Prostate gland (tissue), 2 donors: ENCODE measurements around the gene OAT. TPM values are rescaled to one million over a fixed set of nuclear protein-coding genes. Genes with fewer than 3 reads are reported as not detected.

Experiments
- DNase-seq: peaks from one replicate; pipeline ENCODE4 v3.0.0-alpha.2; 2019; ENCODE audit warnings: low spot score
- H3K27ac ChIP-seq, 2 donors: fragments of 200-600 bp; sonication (generic); 2 replicates each; pipeline ENCODE4 v1.5.1; 2017 to 2019
- H3K27me3 ChIP-seq: fragments of 200-600 bp; sonication (generic); replicated peaks from 2 replicates; pipeline ENCODE4 v1.5.1; 2019; ENCODE audit not compliant: insufficient read depth
- H3K36me3 ChIP-seq, 2 donors: fragments of 200-600 bp; sonication (generic); 1 replicate in 1 of 2; 2 replicates in 1 of 2; pipeline versions ENCODE4 v1.5.1 to v1.8.1; 2017 to 2019
- H3K4me1 ChIP-seq: fragments of 200-600 bp; sonication (generic); replicated peaks from 2 replicates; pipeline ENCODE4 v1.5.1; 2019
- H3K4me3 ChIP-seq, 2 donors: fragments of 200-600 bp; sonication (generic); 2 replicates each; pipeline ENCODE4 v1.5.1; 2017 to 2019
- H3K9me3 ChIP-seq: fragments of 200-600 bp; sonication (generic); 2 replicates; pipeline ENCODE4 v1.5.1; 2017
- POLR2A ChIP-seq: fragments of 450-650 bp; IDR thresholded peaks from one replicate; pipeline ENCODE4 v1.6.1; 2016; ENCODE audit warnings: antibody characterized with exemption, mild to moderate bottlenecking
- POLR2AphosphoS5 ChIP-seq: sonication (generic); formaldehyde crosslinking; IDR thresholded peaks from one replicate; pipeline ENCODE4 v1.6.1; 2017; ENCODE audit warnings: antibody characterized with exemption
- WGBS: methylation state at CpG from one replicate; pipeline ENCODE4 v1.1.5; 2018; 5-methylcytosine and 5-hydroxymethylcytosine counted together
- intact Hi-C: fragments of 100-400 bp; cut with DNase I; formaldehyde crosslinking; loops from one replicate; pipeline ENCODE4 v1.14.2; 2022
- total RNA-seq, 2 donors: library from RNA; depleted of rRNA; stranded (reverse); fragments of >200 nt; gene quantifications; one replicate each; pipeline ENCODE4 v1.1.0, GENCODE V29; 2016
- TF ChIP-seq, protein P1 (sequence below), 4 experiments: fragments of 200-600 bp in 2 of 4; fragments of 450-650 bp in 2 of 4; sonication (generic) in 2 of 4; IDR thresholded peaks; 1 replicate in 3 of 4; 2 replicates in 1 of 4; pipeline ENCODE4 v1.5.1; 2016 to 2019; ENCODE audit warnings: antibody characterized with exemption in 4 of 4, mild to moderate bottlenecking in 2 of 4, moderate library complexity in 2 of 4

Gene OAT
- total RNA-seq, 2 donors from 2014 or later = 86.3 to 139 TPM

DNA sequence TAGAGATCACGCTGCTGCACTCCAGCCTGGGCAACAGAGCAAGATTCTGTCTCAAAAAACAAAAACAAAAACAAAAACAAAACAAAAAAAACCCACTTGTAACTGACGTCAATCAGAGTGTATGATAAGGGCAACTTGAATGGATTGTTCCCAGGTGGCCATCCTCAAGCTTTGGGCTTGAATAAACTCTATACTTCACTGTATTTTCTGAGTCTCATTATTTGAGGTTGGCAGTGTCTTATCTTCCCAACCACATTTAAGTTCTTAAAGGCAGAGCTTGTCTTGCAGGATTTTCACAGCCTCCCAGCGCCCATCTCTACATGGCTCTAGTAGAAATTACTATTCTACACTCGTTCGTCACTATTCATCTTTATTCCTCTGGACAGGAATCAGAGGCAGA lies 5.1 kb upstream of the OAT start:
- TF ChIP-seq POLR2AphosphoS5 (no peak), POLR2A (no peak)
- TF ChIP-seq, protein P1, sequence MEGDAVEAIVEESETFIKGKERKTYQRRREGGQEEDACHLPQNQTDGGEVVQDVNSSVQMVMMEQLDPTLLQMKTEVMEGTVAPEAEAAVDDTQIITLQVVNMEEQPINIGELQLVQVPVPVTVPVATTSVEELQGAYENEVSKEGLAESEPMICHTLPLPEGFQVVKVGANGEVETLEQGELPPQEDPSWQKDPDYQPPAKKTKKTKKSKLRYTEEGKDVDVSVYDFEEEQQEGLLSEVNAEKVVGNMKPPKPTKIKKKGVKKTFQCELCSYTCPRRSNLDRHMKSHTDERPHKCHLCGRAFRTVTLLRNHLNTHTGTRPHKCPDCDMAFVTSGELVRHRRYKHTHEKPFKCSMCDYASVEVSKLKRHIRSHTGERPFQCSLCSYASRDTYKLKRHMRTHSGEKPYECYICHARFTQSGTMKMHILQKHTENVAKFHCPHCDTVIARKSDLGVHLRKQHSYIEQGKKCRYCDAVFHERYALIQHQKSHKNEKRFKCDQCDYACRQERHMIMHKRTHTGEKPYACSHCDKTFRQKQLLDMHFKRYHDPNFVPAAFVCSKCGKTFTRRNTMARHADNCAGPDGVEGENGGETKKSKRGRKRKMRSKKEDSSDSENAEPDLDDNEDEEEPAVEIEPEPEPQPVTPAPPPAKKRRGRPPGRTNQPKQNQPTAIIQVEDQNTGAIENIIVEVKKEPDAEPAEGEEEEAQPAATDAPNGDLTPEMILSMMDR (IDR thresholded peaks at IDR 0.05) = no peak
- 92% methylated on average over 5 of the region's 5 CpGs for WGBS
- H3K27me3 ChIP-seq = no peaks in the 10 kb centered on the region
- H3K4me3 ChIP-seq = no peak overlapping the region
- no peaks in the 10 kb centered on the region for H3K9me3 ChIP-seq
- no peak overlapping the region for H3K27ac ChIP-seq
- no peaks in the 10 kb centered on the region for H3K4me1 ChIP-seq
- intact Hi-C loops = no loop called here
- no peaks in the 10 kb centered on the region for H3K36me3 ChIP-seq
- no peak for DNase-seq

DNA sequence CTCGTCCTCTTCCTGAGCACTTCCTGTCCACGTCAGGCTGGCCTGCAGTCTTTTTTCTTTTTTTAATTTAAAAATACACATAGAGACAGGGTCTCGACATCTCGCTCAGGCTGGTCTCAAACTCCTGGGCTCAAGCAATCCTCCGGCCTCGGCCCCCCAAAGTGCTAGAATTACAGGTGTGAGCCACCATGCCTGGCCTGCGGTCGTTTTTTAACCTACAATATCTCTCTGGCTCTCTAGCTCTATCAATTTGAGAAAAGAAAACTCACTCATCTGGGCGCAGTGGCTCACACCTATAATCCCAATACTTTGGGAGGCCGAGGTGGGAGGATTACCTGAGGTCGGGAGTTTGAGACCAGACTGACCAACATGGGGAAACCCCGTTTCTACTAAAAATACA lies 4.0 kb upstream of the OAT start:
- Histone ChIP-seq H3K4me3 (no peak overlapping the region), H3K27me3 (no peaks in the 10 kb centered on the region), H3K36me3 (no peaks in the 10 kb centered on the region), H3K4me1 (no peaks in the 10 kb centered on the region), H3K9me3 (no peaks in the 10 kb centered on the region), H3K27ac (no peak overlapping the region)
- no peak for DNase-seq
- intact Hi-C loops = no loop called here
- TF ChIP-seq, protein P1 (IDR thresholded peaks at IDR 0.05) = no peak
- no peak for TF ChIP-seq POLR2AphosphoS5
- TF ChIP-seq POLR2A = no peak
- WGBS = 87% methylated on average over 12 of the region's 12 CpGs

DNA sequence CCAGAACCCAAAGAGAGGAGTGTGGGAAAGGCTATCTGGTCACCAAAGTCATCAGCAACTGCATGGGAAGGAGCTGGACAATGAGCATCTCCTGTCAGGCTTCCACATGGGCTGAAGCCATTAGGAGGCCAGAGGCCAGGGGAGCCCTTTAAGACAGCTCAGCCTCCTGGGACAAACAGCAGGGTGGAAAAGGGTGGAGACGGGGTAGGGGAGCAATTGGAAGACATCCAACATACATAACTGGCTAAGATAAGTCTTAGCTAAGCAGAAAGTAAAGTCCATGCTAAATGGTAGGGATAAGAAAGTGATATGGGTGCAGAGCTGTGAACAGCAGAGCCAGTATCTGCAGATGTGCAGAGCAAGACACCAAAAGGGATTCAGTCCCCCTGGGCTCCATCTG lies 1.5 kb upstream of the OAT start:
- H3K27ac ChIP-seq = no peak overlapping the region
- H3K4me3 ChIP-seq = no peak overlapping the region
- intact Hi-C loops = no loop called here
- no peaks in the 10 kb centered on the region for H3K27me3 ChIP-seq
- peaks cover 8% of the 10 kb centered on the region for H3K4me1 ChIP-seq
- no peaks in the 10 kb centered on the region for H3K36me3 ChIP-seq
- no peak for DNase-seq
- 35% methylated on average over 1 of the region's 1 CpG for WGBS
- H3K9me3 ChIP-seq = no peaks in the 10 kb centered on the region
- TF ChIP-seq POLR2AphosphoS5 = no peak
- TF ChIP-seq POLR2A = no peak
- TF ChIP-seq, protein P1 (IDR thresholded peaks at IDR 0.05) = no peak

DNA sequence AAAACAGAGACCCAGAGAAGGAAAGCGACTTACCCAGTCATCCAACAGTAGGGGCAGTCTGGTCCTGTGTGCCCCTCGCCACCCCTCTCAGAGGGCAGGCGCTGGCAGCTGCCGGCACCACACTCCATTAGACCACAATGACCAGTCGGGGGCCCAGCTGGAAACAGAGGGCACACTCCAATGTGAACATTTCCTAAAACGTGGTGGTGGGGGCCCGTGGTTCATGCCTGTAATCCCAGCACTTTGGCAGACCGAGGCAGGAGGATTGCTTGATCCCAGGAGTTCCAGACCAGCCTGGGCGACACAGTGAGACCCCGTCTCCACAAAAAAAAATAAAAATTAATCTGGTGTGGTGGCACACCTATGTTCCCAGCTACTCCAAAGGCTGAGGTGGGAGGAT lies 912 bp upstream of the OAT start:
- Histone ChIP-seq H3K4me3 (peak overlapping the region in 1 of 2 donors; percentile 70), H3K4me1 (peaks cover 8% of the 10 kb centered on the region), H3K27me3 (no peaks in the 10 kb centered on the region), H3K9me3 (no peaks in the 10 kb centered on the region), H3K36me3 (no peaks in the 10 kb centered on the region), H3K27ac (no peak overlapping the region)
- 93% methylated on average over 10 of the region's 10 CpGs for WGBS
- intact Hi-C loops = no loop called here
- DNase-seq = no peak
- TF ChIP-seq, protein P1 (IDR thresholded peaks at IDR 0.05) = no peak
- TF ChIP-seq POLR2A (no peak), POLR2AphosphoS5 (no peak)

DNA sequence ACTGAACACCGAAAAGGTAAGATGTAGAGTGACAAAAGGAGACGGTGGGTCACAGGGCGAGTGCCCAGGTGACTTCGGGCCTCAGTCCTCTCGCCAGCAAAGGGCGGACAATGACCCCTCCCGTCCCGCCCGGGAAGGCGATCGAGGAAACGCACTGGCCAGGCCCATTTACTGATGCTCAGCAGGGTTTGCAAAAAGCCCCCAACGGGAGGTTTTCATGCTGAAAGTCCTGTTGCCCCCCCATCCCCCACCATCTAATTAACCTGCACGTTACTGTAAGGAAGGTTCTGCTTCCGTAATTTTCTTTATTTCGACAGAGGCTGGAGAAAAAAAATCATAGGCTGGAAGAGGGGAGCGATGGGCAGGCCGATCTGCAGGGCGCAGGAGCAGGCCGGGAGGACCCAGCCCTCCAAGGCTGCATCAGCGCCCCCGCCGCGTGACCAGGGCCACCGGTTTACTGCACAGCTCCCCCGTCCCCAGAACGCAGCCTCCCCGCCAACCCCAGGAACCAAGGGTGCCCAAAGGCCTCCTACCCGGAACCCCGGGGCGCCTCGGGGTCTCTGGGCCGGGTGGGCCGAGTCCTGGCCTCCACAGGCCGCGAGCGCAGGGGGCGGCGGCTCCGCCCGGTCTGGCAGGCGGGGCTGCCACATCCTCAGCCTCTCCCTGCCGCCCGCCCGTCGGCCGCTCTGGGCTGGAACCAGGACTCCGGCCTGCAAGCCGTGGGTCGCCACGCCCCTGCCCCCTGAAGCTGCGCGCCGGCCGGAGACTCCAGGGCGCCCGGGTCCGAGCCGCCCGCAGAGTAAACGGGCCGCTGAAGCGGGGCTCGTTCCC lies 613 bp downstream of the OAT start:
- H3K4me1 ChIP-seq = peaks cover 8% of the 10 kb centered on the region
- peak overlapping the region; percentile 70 to 92 for H3K4me3 ChIP-seq
- H3K27me3 ChIP-seq = no peaks in the 10 kb centered on the region
- H3K9me3 ChIP-seq = no peaks in the 10 kb centered on the region
- H3K27ac ChIP-seq = peak overlapping the region; percentile 88 to 92
- DNase-seq = peak; percentile 21
- intact Hi-C loops = no loop called here
- no peaks in the 10 kb centered on the region for H3K36me3 ChIP-seq
- no peak for TF ChIP-seq POLR2AphosphoS5
- no peak for TF ChIP-seq POLR2A
- TF ChIP-seq, protein P1 (IDR thresholded peaks at IDR 0.05) = no peak
- WGBS = 3% methylated on average over 59 of the region's 64 CpGs
